ENCODE data around the gene TMEM41A. TPM values are rescaled to one million over a fixed set of nuclear protein-coding genes. Genes with fewer than 3 reads are reported as not detected.

TMEM41A gene
- total RNA-seq, 1 experiment from 2014 or later, result 30.2 TPM

GRCh38 chr3:185448107-185448506 is 50.7 kb downstream of the TMEM41A start:
- no TSS peak for BruUV-seq (replicated peaks)
- Histone ChIP-seq H3K36me3 (ENCODE audit: control insufficient read depth, insufficient read depth, low read length) (no peaks in the 10 kb centered on the region), H3K9me3 (ENCODE audit: control insufficient read depth, insufficient read depth, low read depth, low read length) (no peaks in the 10 kb centered on the region), H3K4me1 (ENCODE audit: control insufficient read depth, insufficient read depth, low read length) (no peaks in the 10 kb centered on the region), H3K27me3 (ENCODE audit: control insufficient read depth, insufficient read depth, low read length) (no peaks in the 10 kb centered on the region), H3K27ac (ENCODE audit: low read length) (no peak overlapping the region), H3K4me3 (ENCODE audit: low read depth in 2 of 2, low read length in 2 of 2) (no peak overlapping the region)
- DNase-seq (ENCODE audit: low read depth, low spot score) (no peak), ATAC-seq (no peak)
- intact Hi-C loops (cut with micrococcal nuclease; ENCODE audit: unreplicated experiment), result no loop called here
- in situ Hi-C loops (cut with HindIII; ENCODE audit: low pct_unique_long_range_greater_than_20kb, low sequenced_read_pairs), result no loop called here
- ChIA-PET CTCF (no interaction called here), POLR2A (no interaction called here)
- TF ChIP-seq POLR2AphosphoS5 (IDR thresholded peaks at IDR 0.05; ENCODE audit: low read depth, low read length) (no peak), CTCF (IDR thresholded peaks at IDR 0.05) (no peak), SIN3A (IDR thresholded peaks at IDR 0.05; ENCODE audit: borderline replicate concordance, insufficient read depth, low read depth, low read length) (no peak), TCF7L2 (IDR thresholded peaks at IDR 0.05; ENCODE audit: low read depth, low read length) (no peak)

- TF ChIP-seq CTCF (IDR thresholded peaks at IDR 0.05) (no peak), REST (IDR thresholded peaks at IDR 0.05; ENCODE audit: insufficient read depth in 1 of 2, low read depth in 2 of 2, low read length in 1 of 2) (no peak), POLR2AphosphoS5 (IDR thresholded peaks at IDR 0.05; ENCODE audit: low read depth, low read length) (no peak), SIN3A (IDR thresholded peaks at IDR 0.05; ENCODE audit: borderline replicate concordance, insufficient read depth, low read depth, low read length) (no peak), TCF7L2 (IDR thresholded peaks at IDR 0.05; ENCODE audit: low read depth, low read length) (no peak)
- CTCF ChIA-PET, result no interaction called here
- DNase-seq (ENCODE audit: low read depth, low spot score), result no peak
- no TSS peak for BruUV-seq (replicated peaks)
- ATAC-seq, result no peak
- Histone ChIP-seq H3K4me3 (ENCODE audit: low read depth in 2 of 2, low read length in 2 of 2) (no peak overlapping the region), H3K27me3 (ENCODE audit: control insufficient read depth, insufficient read depth, low read length) (no peaks in the 10 kb centered on the region), H3K27ac (ENCODE audit: low read length) (no peak overlapping the region), H3K4me1 (ENCODE audit: control insufficient read depth, insufficient read depth, low read length) (no peaks in the 10 kb centered on the region), H3K9me3 (ENCODE audit: control insufficient read depth, insufficient read depth, low read depth, low read length) (no peaks in the 10 kb centered on the region), H3K36me3 (ENCODE audit: control insufficient read depth, insufficient read depth, low read length) (no peaks in the 10 kb centered on the region)
- in situ Hi-C loops (cut with HindIII; ENCODE audit: low pct_unique_long_range_greater_than_20kb, low sequenced_read_pairs), result no loop called here
- intact Hi-C loops (cut with micrococcal nuclease; ENCODE audit: unreplicated experiment), result no loop called here
- POLR2A ChIA-PET, result no interaction called here
These were observed 54.5 kb downstream of the TMEM41A start for GRCh38 chr3:185444329-185444728.

Data from Panc1 (cell line).